Endothelial cell of umbilical vein (primary cell): Measurements from ENCODE around the gene SEMA7A. TPM values are rescaled to one million over a fixed set of nuclear protein-coding genes. Genes with fewer than 3 reads are reported as not detected.

Experiments
- BruUV-seq: library from RNA; stranded (reverse); fragments of 400-500 nt; replicated peaks from 2 replicates; lab custom pipeline; 2021; lab: Mats Ljungman, UMichigan
- CTCF ChIA-PET: fragments of 300-600, 350-600 bp; sonication (Branson Sonifier 250); formaldehyde crosslinking; loops from one replicate; lab custom pipeline; 2021; ENCODE audit warnings: antibody characterized with exemption, inconsistent platforms; lab: Charles Lee
- POLR2A ChIA-PET: fragments of 300-600, 350-600 bp; sonication (Branson Sonifier 250); formaldehyde crosslinking; loops from one replicate; lab custom pipeline; 2021; ENCODE audit warnings: antibody characterized with exemption, inconsistent platforms; lab: Charles Lee
- DNase-seq: peaks from one replicate; pipeline ENCODE4 v3.0.0-alpha.2; 2011; ENCODE audit warnings: low read depth, low spot score
- FAIRE-seq: peaks from 2 replicates; lab custom pipeline; 2011; peaks lifted over from hg19 to GRCh38; lab: Jason Lieb, UNC
- H2AFZ ChIP-seq: 2 replicates; pipeline ENCODE4 v1.6.0; 2012; ENCODE audit warnings: low read depth, low read length, control low read depth, inconsistent platforms
- H3K27ac ChIP-seq: 2 replicates; pipeline ENCODE4 v1.5.1; 2011; ENCODE audit warnings: low read depth, mild to moderate bottlenecking, control low read depth, low read length, moderate library complexity; ENCODE audit not compliant: insufficient read depth
- H3K27me3 ChIP-seq, 2 experiments: 2 replicates each; pipeline versions ENCODE4 v1.6.0 to v1.6.1; 2011; ENCODE audit warnings: low read length in 2 of 2, mixed read lengths in 1 of 2; ENCODE audit not compliant: control insufficient read depth in 2 of 2, insufficient read depth in 2 of 2
- H3K36me3 ChIP-seq, 2 experiments: 2 replicates in 1 of 2; 3 replicates in 1 of 2; pipeline ENCODE4 v1.5.1; 2011; ENCODE audit warnings: low read length in 2 of 2, mild to moderate bottlenecking in 1 of 2, moderate library complexity in 1 of 2; ENCODE audit not compliant: control insufficient read depth in 2 of 2, insufficient read depth in 2 of 2; ENCODE audit errors: extremely low read depth in 1 of 2
- H3K4me1 ChIP-seq: 3 replicates; pipeline ENCODE4 v1.5.1; 2011; ENCODE audit warnings: mild to moderate bottlenecking, low read length; ENCODE audit not compliant: control insufficient read depth, insufficient read depth; ENCODE audit errors: extremely low read depth
- H3K4me2 ChIP-seq: 2 replicates; pipeline ENCODE4 v1.6.1; 2011; ENCODE audit warnings: low read length, control low read depth, mixed read lengths; ENCODE audit not compliant: insufficient read depth
- H3K4me3 ChIP-seq, 3 experiments: fragments of 200-600 bp in 1 of 3; sonication (generic), shearing (Covaris generic) in 1 of 3; replicated peaks in 1 of 3; 2 replicates each; pipeline ENCODE4 v1.5.1; 2011 to 2016; ENCODE audit warnings: control low read depth in 3 of 3, low read length in 3 of 3, mild to moderate bottlenecking in 2 of 3, inconsistent platforms in 1 of 3, low read depth in 1 of 3, moderate library complexity in 1 of 3; ENCODE audit not compliant: insufficient read depth in 1 of 3
- H3K79me2 ChIP-seq: 2 replicates; pipeline ENCODE4 v1.6.0; 2012; ENCODE audit warnings: low read length, inconsistent platforms; ENCODE audit not compliant: control insufficient read depth, insufficient read depth
- H3K9ac ChIP-seq: replicated peaks from 2 replicates; pipeline ENCODE3; 2011; ENCODE audit warnings: low read length, control low read depth; ENCODE audit not compliant: insufficient read depth; ENCODE audit errors: extremely low read depth
- H3K9me1 ChIP-seq: replicated peaks from 3 replicates; pipeline ENCODE4 v1.6.0; 2011; ENCODE audit warnings: mild to moderate bottlenecking, low read length; ENCODE audit not compliant: control insufficient read depth, insufficient read depth; ENCODE audit errors: extremely low read depth
- H3K9me3 ChIP-seq: replicated peaks from 2 replicates; pipeline ENCODE4 v1.5.1; 2012; ENCODE audit warnings: low read length, inconsistent platforms; ENCODE audit not compliant: control insufficient read depth, insufficient read depth
- H4K20me1 ChIP-seq: replicated peaks from 2 replicates; pipeline ENCODE3; 2011; ENCODE audit warnings: mild to moderate bottlenecking, low read length; ENCODE audit not compliant: control insufficient read depth, insufficient read depth; ENCODE audit errors: extremely low read depth
- EZH2 ChIP-seq: IDR thresholded peaks from 2 replicates; pipeline ENCODE4 v1.6.1; 2012; ENCODE audit warnings: borderline replicate concordance, low read depth, mild to moderate bottlenecking, moderate library complexity, low read length, inconsistent platforms; ENCODE audit not compliant: severe bottlenecking
- FOS ChIP-seq: IDR thresholded peaks from 2 replicates; pipeline ENCODE4 v1.6.1; 2011; ENCODE audit warnings: mild to moderate bottlenecking, low read length, moderate library complexity, borderline replicate concordance; ENCODE audit not compliant: insufficient read depth
- GATA2 ChIP-seq: IDR thresholded peaks from 2 replicates; pipeline ENCODE4 v1.7.0; 2011; ENCODE audit warnings: low read depth, mild to moderate bottlenecking, moderate library complexity, mixed read lengths, low read length; ENCODE audit not compliant: insufficient read length, insufficient read depth
- JUN ChIP-seq: IDR thresholded peaks from 2 replicates; pipeline ENCODE4 v1.6.1; 2011; ENCODE audit warnings: borderline replicate concordance, low read depth; ENCODE audit not compliant: insufficient read length, insufficient read depth
- MYC ChIP-seq: IDR thresholded peaks from one replicate; pipeline ENCODE4 v1.6.1; 2011; ENCODE audit warnings: mild to moderate bottlenecking, low read depth, low read length
- POLR2A ChIP-seq: IDR thresholded peaks from 2 replicates; pipeline ENCODE4 v1.6.1; 2012; ENCODE audit warnings: low read depth, mild to moderate bottlenecking, control low read depth, low read length
- POLR2AphosphoS5 ChIP-seq: IDR thresholded peaks from 2 replicates; pipeline ENCODE4 v1.6.1; 2012; ENCODE audit warnings: low read depth, mild to moderate bottlenecking, control low read depth, low read length, moderate library complexity; ENCODE audit not compliant: insufficient read depth
- dilution Hi-C: fragments of 300-500 bp; cut with MboI; formaldehyde crosslinking; loops from one replicate; pipeline ENCODE4 v1.15.0; 2019; ENCODE audit warnings: low sequenced_read_pairs; ENCODE audit not compliant: extremely low pct_ligation_motif_present
- intact Hi-C: fragments of 100-400 bp; cut with micrococcal nuclease; formaldehyde crosslinking; loops from one replicate; pipeline ENCODE4 v1.10.0; 2022
- polyA plus RNA-seq, 4 experiments: library from polyadenylated mRNA; depleted of rRNA in 3 of 4; stranded (reverse) in 3 of 4; unstranded in 1 of 4; fragments of >200 nt; gene quantifications; 2 replicates each; pipeline versions ENCODE4 v1.2.1 to v1.2.3, GENCODE V29; 2011 to 2012; ENCODE audit warnings: missing spikeins in 1 of 4
- total RNA-seq: library from RNA; stranded (reverse); gene quantifications from 2 replicates; pipeline ENCODE4 v1.2.3, GENCODE V29; 2021
- TF ChIP-seq, protein P1 (sequence below): IDR thresholded peaks from 2 replicates; pipeline ENCODE4 v1.6.1; 2011; ENCODE audit not compliant: insufficient read depth, insufficient read length
- TF ChIP-seq, protein P2 (sequence below), 2 donors: IDR thresholded peaks; 1 replicate in 1 of 2; 2 replicates in 1 of 2; pipeline ENCODE4 v1.5.1; 2011; ENCODE audit warnings: low read length in 2 of 2, mild to moderate bottlenecking in 2 of 2, moderate library complexity in 2 of 2, control low read depth in 1 of 2, inconsistent platforms in 1 of 2, low read depth in 1 of 2; ENCODE audit not compliant: insufficient read depth in 1 of 2; ENCODE audit errors: extremely low read depth in 1 of 2

Gene SEMA7A
- total and polyA plus RNA-seq, 2 donors (not counting 3 experiments of a cell fraction or from before 2014, with no cell fraction given): 1.7 to 2.0 TPM

DNA sequence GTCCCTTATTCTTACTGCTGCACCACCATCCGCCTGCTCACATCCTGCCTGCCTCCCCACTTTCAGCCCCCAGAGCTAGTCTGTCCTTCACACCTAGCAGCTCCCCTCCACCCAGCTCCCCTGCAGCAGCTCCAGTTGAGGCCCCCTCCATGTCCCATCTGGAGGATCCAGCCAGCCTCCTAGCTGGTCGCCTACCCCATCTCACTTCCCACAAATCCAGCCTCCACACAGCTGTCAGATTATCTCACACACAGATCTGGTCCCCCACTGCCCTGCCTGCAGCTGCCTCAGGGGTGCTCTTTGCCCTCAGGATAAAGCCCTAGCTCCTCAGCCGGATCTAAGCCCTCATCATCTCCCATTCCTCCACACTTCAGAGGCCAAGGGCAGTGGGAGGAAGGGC lies 8.8 kb upstream of the SEMA7A start:
- no peak overlapping the region for H3K9ac ChIP-seq
- DNase-seq (no peak), FAIRE-seq (no peak)
- H2AFZ ChIP-seq: no peak overlapping the region
- H3K9me3 ChIP-seq: no peaks in the 10 kb centered on the region
- BruUV-seq: no TSS peak
- no peaks in the 10 kb centered on the region for H3K79me2 ChIP-seq
- intact Hi-C loops (no loop called here), dilution Hi-C loops (no loop called here)
- no peaks in the 10 kb centered on the region for H3K27me3 ChIP-seq
- H3K27ac ChIP-seq: no peak overlapping the region
- TF ChIP-seq EZH2 (no peak), POLR2A (no peak), MYC (no peak), GATA2 (no peak), FOS (no peak), JUN (no peak), POLR2AphosphoS5 (no peak)
- TF ChIP-seq, protein P1, sequence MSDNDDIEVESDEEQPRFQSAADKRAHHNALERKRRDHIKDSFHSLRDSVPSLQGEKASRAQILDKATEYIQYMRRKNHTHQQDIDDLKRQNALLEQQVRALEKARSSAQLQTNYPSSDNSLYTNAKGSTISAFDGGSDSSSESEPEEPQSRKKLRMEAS: no peak
- TF ChIP-seq, protein P2, sequence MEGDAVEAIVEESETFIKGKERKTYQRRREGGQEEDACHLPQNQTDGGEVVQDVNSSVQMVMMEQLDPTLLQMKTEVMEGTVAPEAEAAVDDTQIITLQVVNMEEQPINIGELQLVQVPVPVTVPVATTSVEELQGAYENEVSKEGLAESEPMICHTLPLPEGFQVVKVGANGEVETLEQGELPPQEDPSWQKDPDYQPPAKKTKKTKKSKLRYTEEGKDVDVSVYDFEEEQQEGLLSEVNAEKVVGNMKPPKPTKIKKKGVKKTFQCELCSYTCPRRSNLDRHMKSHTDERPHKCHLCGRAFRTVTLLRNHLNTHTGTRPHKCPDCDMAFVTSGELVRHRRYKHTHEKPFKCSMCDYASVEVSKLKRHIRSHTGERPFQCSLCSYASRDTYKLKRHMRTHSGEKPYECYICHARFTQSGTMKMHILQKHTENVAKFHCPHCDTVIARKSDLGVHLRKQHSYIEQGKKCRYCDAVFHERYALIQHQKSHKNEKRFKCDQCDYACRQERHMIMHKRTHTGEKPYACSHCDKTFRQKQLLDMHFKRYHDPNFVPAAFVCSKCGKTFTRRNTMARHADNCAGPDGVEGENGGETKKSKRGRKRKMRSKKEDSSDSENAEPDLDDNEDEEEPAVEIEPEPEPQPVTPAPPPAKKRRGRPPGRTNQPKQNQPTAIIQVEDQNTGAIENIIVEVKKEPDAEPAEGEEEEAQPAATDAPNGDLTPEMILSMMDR (IDR thresholded peaks at IDR 0.05; ENCODE audit: extremely low read depth in 1 of 2, insufficient read depth in 1 of 2, low read depth in 1 of 2, low read length in 2 of 2): no peak
- peaks cover 11% of the 10 kb centered on the region for H3K4me1 ChIP-seq
- H4K20me1 ChIP-seq: no peaks in the 10 kb centered on the region
- H3K4me2 ChIP-seq: no peak overlapping the region
- ChIA-PET POLR2A (no interaction called here), CTCF (interaction anchor here (1.0 to 9.0 kb wide), 4 partner anchors 18 to 190 kb away, joined by 3 to 313 read pairs (median 4); partner anchors contain the start of gene UBL7)
- peaks cover 0 to 6% of the 10 kb centered on the region in 2 experiments for H3K36me3 ChIP-seq
- H3K9me1 ChIP-seq: no peaks in the 10 kb centered on the region
- H3K4me3 ChIP-seq: no peak overlapping the region
